Immature natural killer cell (primary cell): ENCODE results near the gene GNA15. TPM values are rescaled to one million over a fixed set of nuclear protein-coding genes. Genes with fewer than 3 reads are reported as not detected.
A peak's percentile ranks its signal among the peaks of the same experiment; 100 is the strongest.

Source experiments
- DNase-seq, 3 donors: peaks; one replicate each; pipeline ENCODE4 v3.0.0; 2022; ENCODE audit warnings: mixed read lengths in 1 of 3
- H3K27ac Mint-ChIP-seq, 6 donors: one replicate each; pipeline ENCODE4 v1.8.0; 2020; ENCODE audit warnings: mixed read lengths in 6 of 6, mild to moderate bottlenecking in 5 of 6, inconsistent platforms in 4 of 6, moderate library complexity in 3 of 6
- H3K27me3 Mint-ChIP-seq, 3 donors: one replicate each; pipeline ENCODE4 v1.8.0; 2020 to 2021; ENCODE audit warnings: low read depth in 3 of 3, mild to moderate bottlenecking in 3 of 3, mixed read lengths in 3 of 3, moderate library complexity in 3 of 3, inconsistent platforms in 1 of 3
- H3K36me3 Mint-ChIP-seq, 3 donors: one replicate each; pipeline ENCODE4 v1.8.0; 2020; ENCODE audit warnings: mixed read lengths in 3 of 3, inconsistent platforms in 2 of 3, mild to moderate bottlenecking in 2 of 3
- H3K4me1 Mint-ChIP-seq, 2 donors: one replicate each; pipeline ENCODE4 v1.8.0; 2020; ENCODE audit warnings: inconsistent platforms in 2 of 2, mild to moderate bottlenecking in 2 of 2, mixed read lengths in 2 of 2, moderate library complexity in 1 of 2
- H3K4me3 Mint-ChIP-seq, 5 donors: one replicate each; pipeline ENCODE4 v1.8.0; 2020; ENCODE audit warnings: mild to moderate bottlenecking in 5 of 5, mixed read lengths in 5 of 5, inconsistent platforms in 3 of 5, moderate library complexity in 3 of 5
- H3K9me3 Mint-ChIP-seq, 6 donors: one replicate each; pipeline ENCODE4 v1.8.0; 2020; ENCODE audit warnings: mild to moderate bottlenecking in 6 of 6, mixed read lengths in 6 of 6, inconsistent platforms in 4 of 6, moderate library complexity in 3 of 6
- polyA plus RNA-seq, 3 donors: library from polyadenylated mRNA; unstranded; fragments of 300-500 nt; fragmentation: Illumina TruSeq; gene quantifications; one replicate each; pipeline ENCODE4 v1.2.3, GENCODE V29; 2021

The GNA15 gene
- polyA plus RNA-seq, 3 donors from 2014 or later: 0.25 to 2.8 (median 2.3) TPM

GRCh38 chr19:3138268-3138667 is 2.4 kb downstream of the GNA15 start:
- Mint-ChIP-seq H3K4me3 (no peak overlapping the region), H3K4me1 (peaks cover 9 to 14% of the 10 kb centered on the region in 2 donors), H3K27ac (no peak overlapping the region), H3K36me3 (peaks cover 0 to 3% (median 0%) of the 10 kb centered on the region in 3 donors), H3K9me3 (peaks cover 0 to 4% (median 0%) of the 10 kb centered on the region in 6 donors), H3K27me3 (peaks cover 0 to 5% (median 2%) of the 10 kb centered on the region in 3 donors)
- DNase-seq: no peak

DNA sequence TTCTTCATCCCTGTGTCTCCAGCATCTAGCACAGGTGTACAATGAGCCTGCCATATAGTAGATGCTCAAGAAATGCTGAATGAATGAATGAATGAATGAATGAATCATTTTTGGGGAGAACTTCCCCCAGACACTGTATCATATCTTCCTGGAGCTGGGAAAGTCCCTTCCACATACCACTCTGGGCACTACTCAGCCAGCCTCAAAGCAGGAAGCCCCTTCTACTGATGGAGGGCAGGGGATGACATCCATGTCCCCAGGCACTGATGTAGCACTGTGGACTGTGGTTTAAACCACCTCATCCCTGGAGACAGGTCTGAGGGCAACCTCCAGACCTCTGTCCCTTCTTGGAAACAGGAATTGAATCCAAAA is 4.8 kb downstream of the GNA15 start:
- Mint-ChIP-seq H3K27ac (peak overlapping the region in 2 of 6 donors; percentile 26 to 28), H3K36me3 (peaks cover 0 to 3% (median 0%) of the 10 kb centered on the region in 3 donors), H3K4me3 (no peak overlapping the region), H3K27me3 (peaks cover 0 to 2% (median 0%) of the 10 kb centered on the region in 3 donors), H3K4me1 (peaks cover 0 to 7% of the 10 kb centered on the region in 2 donors), H3K9me3 (peaks cover 0 to 4% (median 0%) of the 10 kb centered on the region in 6 donors)
- DNase-seq: no peak

DNA sequence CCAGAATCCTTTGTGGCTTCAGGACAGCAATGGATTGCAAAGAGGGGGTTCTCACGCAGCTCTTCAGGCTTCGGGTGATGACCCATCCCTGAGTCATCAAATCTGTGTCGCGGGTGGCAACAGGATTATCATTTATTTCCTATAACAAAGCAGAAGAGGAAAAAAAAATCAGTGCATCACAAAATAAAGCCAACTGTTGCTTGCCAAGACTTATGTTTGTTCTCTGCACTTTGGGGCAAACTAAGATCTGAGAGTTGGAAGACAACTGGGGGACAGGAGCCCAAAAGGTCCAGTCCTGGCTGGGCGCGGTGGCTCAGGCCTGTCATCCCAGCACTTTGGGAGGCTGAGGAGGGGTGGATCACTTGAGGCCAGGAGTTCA is 6.4 kb downstream of the GNA15 start:
- Mint-ChIP-seq H3K9me3 (peaks cover 0 to 4% (median 0%) of the 10 kb centered on the region in 6 donors), H3K36me3 (no peaks in the 10 kb centered on the region), H3K4me1 (peaks cover 0 to 7% of the 10 kb centered on the region in 2 donors), H3K4me3 (no peak overlapping the region), H3K27me3 (peaks cover 0 to 4% (median 0%) of the 10 kb centered on the region in 3 donors), H3K27ac (peak overlapping the region in 4 of 6 donors; percentile 23 to 70 (median 56))
- no peak for DNase-seq

GRCh38 chr19:3142781-3143337 is 7.0 kb downstream of the GNA15 start:
- H3K4me1 Mint-ChIP-seq: peaks cover 0 to 7% of the 10 kb centered on the region in 2 donors
- no peak for DNase-seq
- H3K9me3 Mint-ChIP-seq: peaks cover 0 to 4% (median 0%) of the 10 kb centered on the region in 6 donors
- H3K4me3 Mint-ChIP-seq: no peak overlapping the region
- H3K36me3 Mint-ChIP-seq: no peaks in the 10 kb centered on the region
- H3K27ac Mint-ChIP-seq: peak overlapping the region in 3 of 6 donors; percentile 7 to 62 (median 23)
- peaks cover 0 to 3% (median 0%) of the 10 kb centered on the region in 3 donors for H3K27me3 Mint-ChIP-seq

- Mint-ChIP-seq H3K36me3 (no peaks in the 10 kb centered on the region), H3K4me1 (peaks cover 0 to 7% of the 10 kb centered on the region in 2 donors), H3K4me3 (no peak overlapping the region), H3K27ac (no peak overlapping the region), H3K27me3 (peaks cover 2 to 3% (median 2%) of the 10 kb centered on the region in 3 donors), H3K9me3 (peaks cover 0 to 2% (median 0%) of the 10 kb centered on the region in 6 donors)
- no peak for DNase-seq
Measured at GRCh38 chr19:3145909-3146676, 10.3 kb downstream of the GNA15 start.

- H3K9me3 Mint-ChIP-seq: peaks cover 0 to 2% (median 0%) of the 10 kb centered on the region in 6 donors
- H3K27ac Mint-ChIP-seq: no peak overlapping the region
- DNase-seq: peak; percentile 51 to 61 (median 52)
- peaks cover 2 to 3% (median 2%) of the 10 kb centered on the region in 3 donors for H3K27me3 Mint-ChIP-seq
- H3K4me1 Mint-ChIP-seq: peaks cover 0 to 7% of the 10 kb centered on the region in 2 donors
- H3K36me3 Mint-ChIP-seq: no peaks in the 10 kb centered on the region
- no peak overlapping the region for H3K4me3 Mint-ChIP-seq
Measured at GRCh38 chr19:3146677-3147100, 10.9 kb downstream of the GNA15 start.

- no peaks in the 10 kb centered on the region for H3K4me1 Mint-ChIP-seq
- H3K36me3 Mint-ChIP-seq: no peaks in the 10 kb centered on the region
- DNase-seq: no peak
- H3K4me3 Mint-ChIP-seq: no peak overlapping the region
- H3K27me3 Mint-ChIP-seq: peaks cover 2 to 3% (median 2%) of the 10 kb centered on the region in 3 donors
- H3K9me3 Mint-ChIP-seq: no peaks in the 10 kb centered on the region
- H3K27ac Mint-ChIP-seq: no peak overlapping the region
Measured at GRCh38 chr19:3148503-3148902, 12.7 kb downstream of the GNA15 start.

DNA sequence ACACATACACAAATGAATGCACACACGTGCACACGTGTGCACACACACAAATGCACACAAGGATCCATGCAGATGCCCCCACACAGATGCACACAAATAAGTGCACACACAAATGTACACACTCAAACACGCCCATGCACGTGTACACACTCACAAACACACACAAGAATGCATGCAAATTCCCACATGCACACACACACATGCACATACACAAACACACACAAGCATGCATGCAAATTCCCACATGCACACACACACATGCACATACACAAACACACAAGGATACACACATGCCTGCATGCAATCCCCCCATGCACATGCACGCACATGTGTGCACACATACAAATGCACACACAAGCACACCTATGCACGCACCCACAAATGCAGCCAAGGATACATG is 13.3 kb downstream of the GNA15 start:
- Mint-ChIP-seq H3K27me3 (peaks cover 2 to 3% (median 2%) of the 10 kb centered on the region in 3 donors), H3K27ac (peak overlapping the region in 1 of 6 donors; percentile 69), H3K4me3 (no peak overlapping the region), H3K9me3 (no peaks in the 10 kb centered on the region), H3K36me3 (no peaks in the 10 kb centered on the region), H3K4me1 (no peaks in the 10 kb centered on the region)
- no peak for DNase-seq

DNA sequence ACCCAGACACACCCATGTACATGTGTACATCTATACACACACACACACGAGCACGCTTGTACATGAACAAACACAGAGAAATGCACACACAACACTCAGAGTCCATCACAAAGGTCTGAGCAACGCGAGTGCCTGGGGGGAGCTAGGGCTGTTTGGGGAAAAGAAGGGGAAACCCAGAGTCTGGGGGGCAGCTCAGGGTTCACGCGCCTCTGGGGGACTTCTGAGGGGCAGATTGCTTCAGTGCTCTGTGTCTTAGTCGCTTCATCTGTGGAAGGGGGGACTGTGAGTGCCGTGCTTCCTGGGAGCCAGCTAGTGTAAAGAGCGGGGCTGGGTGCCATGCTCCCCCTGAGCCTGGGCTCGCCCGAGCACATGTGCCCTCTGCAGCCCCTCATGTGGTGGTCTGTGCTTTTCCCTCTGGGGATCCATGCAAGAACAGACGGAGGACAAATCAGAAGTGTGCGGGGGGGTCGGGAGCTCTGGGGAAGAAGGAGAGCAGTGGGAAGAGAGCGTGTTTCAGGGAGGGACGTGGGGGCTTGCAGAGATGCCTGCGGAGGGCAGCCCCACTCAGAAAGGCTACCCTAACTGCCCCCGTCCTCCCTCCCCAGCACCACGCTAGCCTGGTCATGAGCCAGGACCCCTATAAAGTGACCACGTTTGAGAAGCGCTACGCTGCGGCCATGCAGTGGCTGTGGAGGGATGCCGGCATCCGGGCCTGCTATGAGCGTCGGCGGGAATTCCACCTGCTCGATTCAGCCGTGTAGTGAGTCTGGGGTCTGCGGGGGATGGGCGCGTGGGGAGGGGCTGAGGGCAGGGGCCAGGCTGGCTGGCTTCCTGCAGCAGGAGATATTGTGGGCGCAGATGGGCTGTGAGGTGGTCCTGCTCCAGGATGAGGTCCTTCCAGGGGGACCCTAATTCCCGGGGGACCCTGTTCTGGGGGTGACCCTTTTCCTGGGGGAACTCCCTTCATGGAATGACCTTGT is 14.0 kb downstream of the GNA15 start:
- no peaks in the 10 kb centered on the region for H3K36me3 Mint-ChIP-seq
- H3K27me3 Mint-ChIP-seq: peaks cover 2 to 3% (median 2%) of the 10 kb centered on the region in 3 donors
- no peaks in the 10 kb centered on the region for H3K9me3 Mint-ChIP-seq
- H3K27ac Mint-ChIP-seq: peak overlapping the region in 1 of 6 donors; percentile 69
- H3K4me1 Mint-ChIP-seq: no peaks in the 10 kb centered on the region
- H3K4me3 Mint-ChIP-seq: no peak overlapping the region
- no peak for DNase-seq

- Mint-ChIP-seq H3K27me3 (peaks cover 2 to 3% (median 2%) of the 10 kb centered on the region in 3 donors), H3K9me3 (no peaks in the 10 kb centered on the region), H3K4me1 (peaks cover 0 to under 1% of the 10 kb centered on the region in 2 donors), H3K27ac (no peak overlapping the region), H3K36me3 (no peaks in the 10 kb centered on the region), H3K4me3 (no peak overlapping the region)
- no peak for DNase-seq
Measured at GRCh38 chr19:3150739-3151329, 15.0 kb downstream of the GNA15 start.

DNA sequence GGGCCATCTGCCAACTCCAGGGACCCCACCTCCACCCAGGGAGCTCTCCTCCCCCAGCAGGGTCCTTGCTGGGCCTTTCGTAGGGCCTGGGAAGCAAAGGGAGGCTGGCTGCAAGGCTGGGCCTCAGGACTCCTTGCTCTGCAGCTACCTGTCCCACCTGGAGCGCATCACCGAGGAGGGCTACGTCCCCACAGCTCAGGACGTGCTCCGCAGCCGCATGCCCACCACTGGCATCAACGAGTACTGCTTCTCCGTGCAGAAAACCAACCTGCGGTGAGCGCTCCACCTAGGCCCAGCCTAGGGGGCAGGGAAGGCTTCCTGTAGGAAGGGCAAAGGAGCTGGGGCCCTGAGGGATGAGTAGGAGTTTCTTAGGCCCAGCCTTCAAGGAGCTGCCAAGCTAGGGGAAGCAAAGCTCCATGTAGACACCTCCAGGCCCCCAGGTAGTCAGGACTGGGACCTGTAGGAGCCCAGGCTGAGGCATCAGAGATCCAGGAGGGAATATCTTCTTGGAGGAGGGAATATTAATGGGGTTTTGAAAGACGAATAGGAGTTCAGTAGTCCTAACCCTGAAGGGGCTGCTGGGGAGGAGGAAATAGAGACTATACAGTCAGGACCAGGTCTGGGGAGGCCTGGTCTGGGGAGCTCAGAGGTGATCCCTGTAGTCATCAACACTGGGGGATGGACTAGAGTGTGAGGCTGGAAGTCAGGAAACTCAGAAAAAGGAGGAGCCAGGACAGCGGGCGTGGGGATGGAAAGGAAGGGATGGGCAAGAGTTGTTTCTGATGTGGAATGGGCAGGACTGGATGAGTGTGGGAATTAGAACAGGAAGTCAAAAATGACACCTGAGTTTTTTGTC is 16.0 kb downstream of the GNA15 start:
- Mint-ChIP-seq H3K4me3 (no peak overlapping the region), H3K4me1 (peaks cover 0 to 5% of the 10 kb centered on the region in 2 donors), H3K9me3 (no peaks in the 10 kb centered on the region), H3K36me3 (no peaks in the 10 kb centered on the region), H3K27me3 (peaks cover 0 to 3% (median 2%) of the 10 kb centered on the region in 3 donors), H3K27ac (no peak overlapping the region)
- DNase-seq: no peak

- H3K36me3 Mint-ChIP-seq: no peaks in the 10 kb centered on the region
- no peaks in the 10 kb centered on the region for H3K9me3 Mint-ChIP-seq
- no peak overlapping the region for H3K27ac Mint-ChIP-seq
- H3K27me3 Mint-ChIP-seq: peaks cover 0 to 3% (median 2%) of the 10 kb centered on the region in 3 donors
- peaks cover 0 to 5% of the 10 kb centered on the region in 2 donors for H3K4me1 Mint-ChIP-seq
- no peak overlapping the region for H3K4me3 Mint-ChIP-seq
- no peak for DNase-seq
Measured at GRCh38 chr19:3152419-3152780, 16.6 kb downstream of the GNA15 start.
